Hematopoietic multipotent progenitor cell treated with erythropoietin and hydrocortisone succinate and interleukin-3 and kit ligand, for 4 days (in vitro differentiated cells): Measurements from ENCODE around the gene IQCN.
"Not testable (repeated sequence)": the region's sequence is repeated elsewhere in the genome, so short reads cannot be mapped to it uniquely, and the experiment has no call there.

ENCODE experiments used
- DNase-seq: peaks from one replicate; pipeline ENCODE4 v3.0.0-alpha.2; 2015

IQCN gene

DNA sequence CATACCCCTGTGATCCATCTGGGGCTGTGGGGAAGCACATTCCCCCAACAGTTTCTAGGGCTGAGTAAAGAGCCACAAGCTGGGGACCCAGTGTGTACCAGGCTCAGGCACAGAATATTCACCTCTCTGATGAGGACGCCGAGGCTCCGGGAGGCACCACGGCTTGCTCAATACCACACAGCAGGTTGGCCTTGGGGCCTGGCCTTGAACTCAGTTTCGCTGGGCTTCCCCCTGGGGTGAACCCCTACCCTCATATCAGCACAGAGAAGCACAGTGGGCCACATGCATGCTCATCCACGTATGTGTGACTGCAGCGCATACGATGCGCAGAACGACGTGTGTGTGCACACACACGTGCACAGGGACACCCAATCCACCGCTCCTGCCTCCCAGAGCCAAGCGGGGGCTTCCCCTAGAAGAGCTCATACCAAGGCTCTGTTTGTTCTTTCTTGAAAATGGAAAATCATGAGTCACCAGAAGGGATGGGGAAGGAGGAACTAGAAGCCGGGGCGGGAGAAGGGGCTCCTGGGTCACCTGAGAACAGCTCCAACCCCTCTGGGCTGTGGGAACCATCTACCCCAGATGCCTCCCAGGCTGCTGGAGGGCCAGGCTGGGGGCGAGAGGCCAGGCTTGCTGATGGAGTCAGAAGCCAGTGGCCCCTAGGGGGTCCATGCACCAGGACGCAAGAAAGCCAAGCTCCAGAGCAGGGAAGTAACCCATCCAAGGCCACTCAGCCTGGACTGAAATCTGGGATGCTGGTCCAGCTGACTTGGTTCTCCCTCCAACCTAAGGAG is 43.1 kb downstream of the IQCN start:
- no peak for DNase-seq

DNA sequence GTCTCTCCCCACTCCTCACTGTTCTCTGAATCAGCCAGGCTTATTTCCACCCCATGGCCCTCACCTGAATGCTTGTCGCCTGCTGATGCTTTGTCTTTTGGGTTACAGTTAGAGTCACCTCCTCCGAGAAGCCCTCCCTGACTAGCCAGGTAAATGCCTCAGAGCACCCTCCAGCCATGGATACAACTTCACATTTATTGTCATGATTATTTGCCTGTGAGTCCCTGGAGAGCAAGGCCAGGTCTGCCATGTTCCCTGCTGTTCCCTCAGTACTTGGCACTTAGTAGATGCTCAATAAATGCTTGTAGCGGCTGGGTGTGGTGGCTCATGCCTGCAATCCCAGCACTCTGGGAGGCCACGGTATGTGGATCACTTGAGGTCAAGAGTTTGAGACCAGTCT is 44.3 kb downstream of the IQCN start:
- DNase-seq, result no peak

DNA sequence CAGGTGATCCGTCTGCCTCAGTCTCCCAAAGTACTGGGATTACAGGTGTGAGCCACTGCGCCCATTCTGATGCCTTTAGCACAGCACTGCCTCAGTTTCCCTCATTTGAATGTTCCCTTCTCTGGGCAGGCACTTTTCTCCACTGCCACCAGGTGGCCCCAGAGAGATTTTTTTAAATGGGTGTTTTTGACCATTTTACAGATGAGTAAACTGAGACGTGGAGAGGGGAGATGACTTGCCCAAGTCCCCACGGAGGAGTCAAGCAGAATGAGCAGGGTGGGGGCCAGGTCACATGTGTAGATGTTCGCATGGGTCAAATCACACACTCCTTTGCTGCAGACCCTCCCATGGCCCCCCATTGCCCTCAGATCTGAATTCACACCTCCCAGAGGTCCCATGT is 44.8 kb downstream of the IQCN start:
- no peak for DNase-seq

DNA sequence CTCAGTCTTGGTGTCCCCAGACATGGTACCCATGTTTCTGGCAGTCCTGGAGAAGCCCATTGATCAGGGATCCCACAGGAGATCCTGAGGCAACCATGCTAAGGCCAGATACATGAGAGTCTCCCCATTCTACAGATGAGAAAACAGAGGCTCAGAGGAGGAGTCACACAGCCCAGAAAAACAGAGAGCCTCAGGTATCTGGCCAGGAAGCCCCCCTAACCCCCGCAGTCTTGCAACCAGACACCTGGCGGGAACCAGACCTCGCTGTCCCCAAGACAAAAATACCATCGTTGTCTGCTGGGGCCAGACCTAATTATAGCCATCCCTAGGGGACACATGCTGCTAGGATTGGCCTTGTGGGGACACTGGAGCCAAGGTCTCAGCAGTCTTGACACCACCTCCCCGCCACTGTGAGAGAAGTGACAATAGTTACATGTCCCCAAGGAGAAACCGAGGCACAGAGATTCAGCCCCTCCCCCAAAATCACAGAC is 46.4 kb downstream of the IQCN start:
- no peak for DNase-seq

DNA sequence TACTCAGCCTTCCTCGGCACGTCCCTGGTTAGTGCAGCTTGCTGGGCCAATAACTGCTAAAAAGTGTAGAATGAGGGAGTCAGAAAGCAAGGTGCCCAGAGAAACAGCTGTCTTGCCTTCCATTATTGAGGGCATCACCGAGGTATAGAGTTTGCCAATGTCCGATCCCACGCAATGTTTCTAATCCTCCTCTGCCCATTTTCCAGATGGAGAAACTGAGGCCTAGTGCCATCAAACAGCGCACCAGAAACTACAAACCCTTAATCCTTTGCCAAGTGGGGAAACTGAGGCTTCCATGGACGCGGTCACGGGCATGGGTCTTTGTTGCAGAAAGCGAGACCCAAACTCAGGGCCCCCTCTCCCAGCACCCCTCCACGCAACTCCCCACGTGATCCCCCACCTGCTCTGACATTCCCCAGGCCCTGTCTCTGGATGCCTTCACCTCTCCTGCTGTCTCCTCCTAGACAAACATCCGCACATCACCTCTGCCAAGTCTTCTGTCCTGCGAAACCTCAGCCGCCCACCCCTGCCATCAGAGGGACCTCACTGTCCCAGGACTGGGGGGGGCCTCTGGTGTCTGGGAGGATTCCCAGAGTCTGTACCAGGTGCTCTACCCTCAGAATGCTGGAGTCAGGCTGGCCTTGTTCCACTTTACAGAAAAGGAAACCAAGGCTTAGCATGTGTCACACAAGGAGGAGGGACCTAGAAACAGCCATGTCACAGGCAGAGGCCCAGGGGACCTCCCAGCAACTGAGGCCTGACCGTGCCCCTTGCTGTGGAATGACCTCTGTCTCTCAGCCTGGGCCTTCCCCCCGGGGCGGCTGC is 47.1 kb downstream of the IQCN start:
- DNase-seq, result no peak

DNA sequence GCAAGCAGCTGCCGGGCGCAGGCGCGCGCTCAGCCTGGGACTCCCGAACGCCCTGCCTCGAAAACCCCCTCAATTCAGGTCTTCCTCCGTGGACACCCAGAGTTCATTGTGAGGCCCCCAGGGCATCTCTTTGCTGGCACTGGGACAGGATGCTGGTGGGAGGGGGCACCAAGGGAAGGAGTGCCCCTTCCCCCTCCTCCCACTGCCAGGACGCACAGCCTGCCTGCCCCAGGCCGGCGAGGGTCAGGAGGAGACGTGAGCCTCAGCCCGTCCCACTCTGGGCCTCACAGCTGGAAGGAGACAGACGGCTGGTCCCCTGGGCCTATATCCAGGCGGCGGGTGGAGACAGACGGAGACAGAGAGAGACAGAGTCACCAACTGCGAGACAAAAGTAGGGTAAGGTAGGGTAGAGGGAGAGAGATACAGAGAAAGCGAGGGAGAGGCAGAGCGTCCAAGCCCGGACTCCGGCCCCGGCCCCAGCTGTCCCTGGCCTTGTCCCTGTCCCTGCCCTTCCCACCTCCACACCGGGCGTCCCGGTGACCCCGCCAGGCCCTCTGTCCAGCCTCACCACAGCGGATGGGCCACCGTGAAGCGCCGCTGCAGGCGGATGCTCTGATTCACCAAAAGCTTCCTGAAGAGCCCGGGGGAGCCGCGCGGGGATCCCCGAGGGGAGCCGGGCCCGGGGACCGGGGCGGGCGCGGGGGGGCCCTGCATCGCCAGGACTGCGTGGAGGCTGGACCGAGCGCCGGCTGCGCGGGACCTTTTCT is 48.4 kb downstream of the IQCN start, which contains the start of gene PDE4C:
Gene PDE4C, minus strand, starts transcription at position 737 of the 767 bp plus-strand sequence. Its CDS starts 23 bp downstream, at position 714.
- no peak for DNase-seq

DNA sequence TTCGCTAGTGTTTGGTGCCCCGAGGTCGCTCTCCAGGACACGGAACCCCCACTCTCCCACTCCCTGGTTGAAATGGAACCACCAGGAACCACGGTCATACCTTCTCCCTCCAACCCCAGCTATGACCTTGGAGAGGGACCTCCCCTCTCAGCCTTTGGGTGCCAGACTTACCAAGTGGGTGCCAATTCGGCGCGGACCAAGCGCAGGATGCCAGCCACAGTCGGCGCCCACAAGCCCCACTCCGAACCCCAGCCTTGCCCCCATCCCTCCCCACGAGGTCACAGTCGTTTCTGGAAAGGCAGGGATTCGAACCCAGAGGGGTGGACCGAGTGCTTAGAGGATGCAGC is 48.9 kb downstream of the IQCN start:
- no peak for DNase-seq

DNA sequence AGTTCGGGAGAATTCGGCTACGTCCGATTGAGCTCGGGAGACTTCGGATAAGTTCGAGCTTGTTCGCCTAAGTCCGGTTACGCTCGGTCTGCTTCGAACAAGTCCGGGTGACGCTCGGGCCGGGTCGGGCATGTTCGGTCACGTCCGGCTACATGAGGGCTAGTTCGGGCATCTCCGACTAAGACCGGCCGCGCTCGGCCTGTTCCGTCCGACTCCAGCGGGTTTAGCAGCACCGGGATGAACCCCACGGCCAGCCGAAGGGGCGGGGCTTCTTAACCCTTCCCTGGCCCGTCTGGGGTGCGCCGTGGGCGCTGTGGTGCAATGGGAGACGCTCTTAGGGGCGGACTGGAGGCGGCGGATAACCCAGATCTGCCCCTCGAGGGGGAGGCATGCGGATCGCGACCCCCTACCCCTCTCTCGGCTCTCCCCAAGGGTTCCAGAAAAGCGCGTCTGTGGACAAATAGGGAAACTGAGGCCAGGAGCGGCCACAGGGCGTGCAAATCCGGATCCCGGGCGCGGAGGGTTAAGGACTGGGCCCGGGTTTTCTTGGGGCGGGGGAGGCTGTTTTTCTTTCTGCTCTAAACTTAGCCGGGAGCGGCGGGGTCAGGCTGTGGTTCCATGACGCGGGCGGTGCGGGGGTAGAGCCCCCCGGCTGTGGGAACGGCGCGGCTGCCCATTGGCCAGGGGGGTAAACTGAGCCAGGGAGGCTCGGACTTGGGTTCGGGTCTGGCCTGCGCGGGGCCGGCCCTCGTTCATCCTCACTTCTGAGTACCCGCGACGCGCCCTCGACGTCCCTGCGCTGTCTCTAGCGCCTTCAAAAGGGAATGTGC is 49.5 kb downstream of the IQCN start:
- peak; percentile 98 for DNase-seq

DNA sequence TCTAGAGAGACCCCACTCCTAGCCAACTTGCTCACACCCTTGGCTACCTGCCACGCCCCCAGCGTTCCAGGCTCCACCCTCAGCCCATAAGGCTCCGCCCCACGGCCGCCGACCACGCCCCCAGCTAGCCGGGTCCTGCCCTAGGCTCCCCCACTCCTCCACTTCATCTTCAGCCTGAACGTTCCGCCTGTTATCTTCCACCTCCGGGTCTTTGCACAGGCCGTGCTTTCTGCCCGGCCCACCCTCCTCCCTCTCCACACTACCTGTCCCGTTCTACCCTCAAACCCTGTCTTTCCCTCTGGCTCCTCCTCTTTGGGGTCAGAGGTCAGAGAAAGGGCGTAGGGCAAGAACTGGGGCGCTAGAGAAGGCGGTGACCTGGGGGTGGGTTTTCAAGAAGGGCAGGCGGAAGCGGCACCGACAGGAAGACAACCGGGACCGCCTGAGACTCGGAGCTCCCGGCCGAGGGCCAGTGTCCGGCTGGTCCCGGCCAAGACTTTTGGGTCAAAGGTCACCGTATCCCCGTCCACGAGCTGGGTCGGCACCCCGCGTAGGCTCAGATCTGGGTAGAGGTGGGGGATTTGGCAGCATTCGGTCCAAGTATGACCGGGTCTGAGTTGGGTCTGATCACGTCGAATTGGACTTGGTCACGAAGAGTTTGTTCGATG is 50.3 kb downstream of the IQCN start:
- DNase-seq, result peak; percentile 76

DNA sequence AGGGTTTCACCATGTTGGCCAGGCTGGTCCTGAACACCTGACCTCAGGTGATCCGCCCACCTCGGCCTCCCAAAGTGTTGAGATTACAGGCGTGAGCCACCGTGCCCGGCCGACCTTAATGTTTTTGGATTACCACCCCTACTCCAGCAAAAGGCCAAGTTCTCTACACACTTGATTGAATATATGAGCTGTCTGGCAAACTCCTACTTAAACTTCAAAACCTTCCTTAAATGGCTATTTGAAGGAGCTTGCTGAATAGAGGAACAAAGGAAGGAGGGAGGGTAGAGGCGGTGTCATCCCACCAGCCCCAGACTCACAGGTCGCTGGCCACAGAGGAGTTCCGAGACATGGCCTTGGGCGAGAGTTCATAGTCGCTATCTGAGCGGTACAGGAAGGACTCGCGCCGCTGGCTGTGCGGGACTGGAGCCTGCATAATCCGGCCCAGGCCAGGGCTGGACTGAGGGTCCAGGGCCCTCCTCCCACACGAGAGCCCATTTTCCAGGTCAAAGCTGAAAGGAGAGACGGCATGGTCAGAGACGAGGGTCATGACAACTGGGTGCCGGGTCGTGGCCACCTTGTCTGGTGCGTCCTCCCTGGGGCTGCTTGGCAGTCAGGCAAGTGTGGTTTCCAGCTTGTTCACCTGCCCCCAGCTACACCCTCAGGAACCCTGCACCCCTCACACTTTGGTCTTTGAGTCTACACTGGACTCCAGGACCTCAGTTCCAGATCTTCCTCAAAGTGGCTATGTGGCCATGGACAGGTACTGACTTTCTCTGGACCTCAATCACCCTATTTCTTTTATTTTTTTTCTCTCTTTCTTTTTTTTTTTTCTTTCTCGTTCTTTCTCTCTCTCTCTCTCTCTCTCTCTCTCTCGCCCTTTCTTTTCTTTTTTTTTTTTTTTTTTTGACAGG is 52.2 kb downstream of the IQCN start:
- DNase-seq, result no peak

DNA sequence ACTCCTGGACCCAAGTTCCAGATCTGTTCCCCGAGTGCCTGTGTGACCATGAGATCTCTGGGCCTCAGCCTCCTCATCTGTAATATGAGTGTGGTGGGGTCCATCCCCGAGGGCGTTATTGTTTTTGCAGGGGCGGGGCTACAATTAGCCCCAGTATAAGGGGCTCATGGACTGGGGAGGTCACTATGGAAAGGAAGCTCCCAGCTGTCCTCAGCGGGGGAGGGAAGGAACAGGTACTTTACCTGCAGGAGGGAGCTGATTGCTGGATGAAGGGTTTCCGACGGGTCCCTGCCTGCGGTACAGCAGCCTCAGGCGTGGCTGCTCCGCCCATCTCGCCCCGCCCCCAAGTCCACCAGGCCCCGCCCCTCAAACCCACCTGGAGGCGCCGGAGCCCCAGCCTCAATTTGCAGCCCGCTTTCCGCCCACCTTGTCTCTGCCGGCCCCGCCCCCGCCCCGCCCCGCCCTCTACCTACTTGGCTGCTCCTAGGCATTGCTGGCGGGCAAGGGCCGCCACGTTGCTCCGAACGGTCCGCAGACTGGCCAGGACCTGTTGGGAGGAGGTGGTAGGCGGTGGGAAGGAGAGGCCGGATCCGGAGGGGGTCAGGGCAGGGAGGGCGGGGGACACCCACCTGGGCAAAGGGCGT is 53.5 kb downstream of the IQCN start:
- no peak for DNase-seq

DNA sequence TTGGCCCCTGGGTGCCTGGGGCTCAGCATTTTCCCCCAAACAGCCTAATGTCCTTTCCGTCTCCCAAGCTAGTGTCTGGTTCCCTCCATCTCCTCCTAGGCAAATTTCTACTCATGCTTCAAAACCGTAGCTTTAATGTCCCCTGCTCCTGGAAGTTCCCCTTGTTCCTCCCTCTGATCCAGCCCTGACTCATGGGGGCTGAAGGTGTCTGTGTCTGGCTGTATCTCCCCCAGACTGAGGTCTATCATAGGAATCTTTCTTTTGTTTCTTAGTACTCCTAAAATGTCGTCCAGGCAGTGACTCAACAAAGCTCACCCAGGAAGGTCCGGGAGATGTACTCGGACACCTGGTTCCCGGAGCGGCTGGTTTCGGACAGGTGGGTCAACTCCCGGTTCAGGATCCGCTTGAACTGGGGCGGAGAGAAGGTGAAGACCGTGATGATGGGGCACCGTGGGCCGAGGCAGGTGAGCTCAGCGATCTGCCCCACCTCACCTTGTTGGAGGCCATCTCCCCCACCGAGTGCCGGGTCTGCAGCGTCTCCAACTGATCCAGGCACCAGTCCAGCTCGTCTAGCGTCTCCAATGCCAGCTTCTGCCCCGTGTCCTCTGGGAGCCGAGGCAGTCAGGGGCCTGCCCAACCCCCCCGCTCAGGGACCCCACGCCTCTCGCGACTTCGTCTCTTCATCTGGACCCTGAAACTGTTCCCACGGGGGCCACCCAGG is 54.2 kb downstream of the IQCN start:
- DNase-seq, result no peak

DNA sequence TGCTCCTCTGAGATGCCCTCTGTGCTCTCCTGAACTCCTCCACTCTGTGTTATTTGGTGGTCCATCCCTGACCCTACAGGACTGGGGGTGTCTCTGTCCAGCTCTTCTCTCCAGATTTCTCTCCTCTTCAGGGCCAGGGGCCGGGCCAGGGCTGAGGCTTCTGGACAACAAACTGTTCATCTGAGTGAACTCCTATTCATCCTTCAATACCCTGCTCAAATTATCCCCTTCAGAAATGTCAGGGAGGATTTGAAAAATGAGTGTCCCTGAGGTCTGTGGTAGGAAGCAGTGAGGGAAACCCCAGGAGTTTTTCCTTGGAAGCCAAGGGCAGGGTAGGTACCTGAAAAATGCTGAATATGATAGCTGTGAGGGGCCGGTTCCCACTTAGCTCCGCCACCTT is 55.7 kb downstream of the IQCN start:
- no peak for DNase-seq

DNA sequence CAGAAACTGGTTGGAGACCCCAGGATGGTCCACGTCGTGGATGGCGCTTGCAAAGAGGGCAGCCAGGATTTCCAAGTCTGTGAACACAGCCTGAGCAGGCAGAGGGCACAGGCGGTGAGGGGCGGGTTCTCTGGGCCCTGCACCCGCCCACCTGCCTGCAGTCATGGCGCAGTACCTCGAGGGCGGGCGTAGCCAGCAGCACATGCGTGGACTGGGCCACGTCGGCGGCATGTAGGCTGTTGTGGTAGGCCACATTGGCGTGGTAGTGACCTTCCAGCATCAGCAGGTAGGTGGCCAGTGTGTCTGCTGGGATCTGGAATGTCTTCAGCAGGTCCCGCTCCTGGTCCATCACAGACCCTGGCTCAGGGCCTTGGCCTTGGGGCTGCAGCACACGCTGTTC is 56.1 kb downstream of the IQCN start:
- DNase-seq, result no peak

DNA sequence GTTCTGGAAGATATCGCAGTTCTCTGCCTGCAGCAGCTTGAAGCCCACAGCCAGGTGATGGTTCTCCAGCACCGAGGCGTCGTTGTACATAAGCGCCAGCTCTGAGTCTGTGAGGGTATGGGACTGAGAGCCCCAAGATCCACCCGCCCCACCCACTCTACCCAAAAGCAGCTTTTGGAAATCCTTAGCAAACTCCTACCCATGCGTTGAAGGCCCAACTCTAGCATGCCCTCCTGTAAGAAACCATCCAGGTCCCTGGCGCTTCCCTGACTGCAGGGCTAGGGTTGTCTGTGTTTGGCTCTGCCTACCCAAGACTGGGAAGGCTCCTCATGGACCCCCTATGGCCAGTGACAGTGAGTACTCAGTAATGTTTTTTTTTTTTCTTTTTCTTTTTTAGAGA is 57.5 kb downstream of the IQCN start:
- DNase-seq, result no peak

DNA sequence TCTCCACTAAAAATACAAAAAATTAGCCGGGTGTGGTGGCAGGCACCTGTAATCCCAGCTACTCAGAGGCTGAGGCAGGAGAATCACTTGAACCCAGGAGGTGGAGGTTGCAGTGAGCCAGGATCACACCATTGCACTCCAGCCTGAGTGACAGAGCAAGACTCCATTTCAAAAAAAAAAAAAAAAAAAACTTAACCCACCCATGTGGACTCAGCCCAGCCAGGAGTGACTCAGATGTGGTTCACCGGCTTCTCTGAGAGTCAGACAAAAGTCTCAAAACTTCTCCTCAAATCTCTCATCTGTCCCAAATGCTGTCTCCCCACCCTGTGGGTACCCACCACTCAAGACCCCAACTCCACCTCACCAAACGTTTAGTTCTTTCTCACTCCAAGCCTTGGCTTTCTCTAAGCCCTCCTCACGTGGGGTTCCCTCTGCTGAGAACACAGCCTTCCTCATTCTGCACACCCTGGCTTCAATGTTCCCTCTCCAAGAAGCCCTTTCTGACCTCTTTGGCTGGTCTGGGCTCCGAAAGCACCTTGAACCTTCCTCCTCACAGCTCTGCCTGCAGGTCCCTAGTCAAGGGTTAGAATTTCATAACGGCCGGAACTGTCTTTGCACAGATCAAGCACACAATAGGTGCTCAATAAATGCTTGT is 59.3 kb downstream of the IQCN start:
- DNase-seq, result no peak

DNA sequence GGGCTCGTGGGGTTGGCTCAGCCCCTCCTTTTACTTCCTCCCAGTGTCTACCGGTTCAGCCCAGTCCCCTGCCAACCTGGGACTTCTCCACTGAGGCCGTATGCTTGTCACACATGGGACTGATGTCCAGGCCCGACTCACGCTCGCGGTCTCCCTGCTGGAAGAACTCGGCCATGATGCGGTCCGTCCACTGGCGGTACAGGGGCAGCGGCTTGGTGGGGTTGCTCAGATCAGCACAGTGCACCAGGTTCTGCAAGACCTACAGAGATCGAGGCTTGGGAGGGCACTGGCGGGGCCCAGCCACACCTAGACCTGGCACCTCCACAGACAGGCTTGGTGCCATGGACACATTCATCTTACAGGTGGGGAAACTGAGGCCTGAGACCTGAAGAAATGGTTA is 62.6 kb downstream of the IQCN start:
- no peak for DNase-seq

DNA sequence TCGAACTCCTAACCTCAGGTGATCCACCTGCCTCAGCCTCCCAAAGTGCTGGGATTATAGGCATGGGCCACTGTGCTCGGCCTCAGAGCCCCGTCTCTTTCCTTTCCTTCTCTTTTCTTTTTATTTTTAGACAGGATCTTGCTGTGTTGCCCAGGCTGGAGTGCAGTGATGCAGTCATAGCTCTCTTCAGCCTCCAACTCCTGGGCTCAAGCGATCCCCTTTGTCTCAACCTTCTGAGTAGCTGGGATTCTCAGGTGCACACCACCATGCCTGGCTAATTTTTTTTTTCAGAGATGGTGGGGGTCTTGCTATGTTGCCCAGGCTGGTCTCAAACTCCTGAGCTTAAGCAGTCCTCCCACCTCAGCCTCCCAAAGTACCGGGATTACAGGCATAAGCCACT is 64.3 kb downstream of the IQCN start:
- DNase-seq, result not testable (repeated sequence)
